Activated T-helper 1 cell treated with Interleukin-2 at 50 U/mL for 16 hours (primary cell): Measurements from ENCODE around the gene ASB18.
"Not testable (repeated sequence)": the region's sequence is repeated elsewhere in the genome, so short reads cannot be mapped to it uniquely, and the experiment has no call there.

Source experiments
- DNase-seq: peaks from one replicate; pipeline ENCODE4 v3.0.0-alpha.2; 2020; ENCODE audit warnings: low read depth

ASB18 gene, protein sequence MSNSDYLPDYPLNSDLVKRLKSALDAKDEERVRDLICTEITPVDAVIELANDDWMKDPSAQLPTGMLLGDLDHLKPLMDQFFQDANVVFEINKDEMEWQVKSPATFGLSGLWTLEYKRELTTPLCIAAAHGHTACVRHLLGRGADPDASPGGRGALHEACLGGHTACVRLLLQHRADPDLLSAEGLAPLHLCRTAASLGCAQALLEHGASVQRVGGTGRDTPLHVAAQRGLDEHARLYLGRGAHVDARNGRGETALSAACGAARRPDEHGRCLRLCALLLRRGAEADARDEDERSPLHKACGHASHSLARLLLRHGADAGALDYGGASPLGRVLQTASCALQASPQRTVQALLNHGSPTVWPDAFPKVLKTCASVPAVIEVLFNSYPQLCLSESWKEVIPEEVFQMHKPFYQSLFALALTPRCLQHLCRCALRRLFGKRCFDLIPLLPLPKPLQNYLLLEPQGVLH

DNA sequence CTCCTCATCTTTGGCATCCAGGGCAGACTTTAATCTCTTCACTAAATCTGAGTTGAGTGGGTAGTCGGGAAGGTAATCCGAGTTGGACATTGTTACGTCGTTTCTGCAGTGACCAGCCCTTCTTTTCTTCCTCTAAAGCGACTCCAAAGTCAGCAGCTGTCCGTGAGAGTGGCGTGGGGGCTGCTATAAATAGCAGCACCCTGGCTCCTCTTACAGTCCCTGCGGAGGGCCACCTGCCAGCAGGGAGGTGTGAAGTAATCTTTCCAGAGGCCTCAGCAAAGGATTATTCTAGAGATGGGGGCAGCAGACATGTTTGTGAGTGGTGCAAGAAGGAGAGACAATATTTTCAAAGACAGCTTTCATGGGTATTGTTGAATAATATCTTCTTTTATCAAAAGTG, at the start of gene ASB18:
ASB18 (minus strand) TSS at position 151 of the 400 bp plus-strand sequence; CDS start at position 90, 61 bp downstream.
- no peak for DNase-seq

DNA sequence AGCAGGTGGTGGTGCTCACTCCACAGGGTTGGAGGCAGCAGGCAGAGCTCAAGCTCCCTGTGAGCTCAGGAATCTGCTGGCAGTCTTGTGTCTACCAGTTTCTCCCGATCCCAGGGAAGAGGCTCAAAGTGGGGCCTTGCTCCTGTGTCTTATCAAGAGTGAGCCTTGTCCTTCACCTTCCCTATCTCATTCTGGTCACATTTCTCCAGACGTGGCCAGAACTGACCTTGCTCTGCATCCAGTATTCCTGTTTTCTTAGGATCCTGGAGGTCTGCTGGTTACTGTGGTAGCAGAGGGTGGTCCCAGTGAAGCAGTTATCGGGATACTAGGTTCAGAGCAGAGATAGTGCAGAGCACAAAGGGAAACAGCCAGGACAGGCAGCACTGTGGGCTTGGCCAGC, 47.1 kb upstream of the ASB18 start:
- DNase-seq, result no peak

DNA sequence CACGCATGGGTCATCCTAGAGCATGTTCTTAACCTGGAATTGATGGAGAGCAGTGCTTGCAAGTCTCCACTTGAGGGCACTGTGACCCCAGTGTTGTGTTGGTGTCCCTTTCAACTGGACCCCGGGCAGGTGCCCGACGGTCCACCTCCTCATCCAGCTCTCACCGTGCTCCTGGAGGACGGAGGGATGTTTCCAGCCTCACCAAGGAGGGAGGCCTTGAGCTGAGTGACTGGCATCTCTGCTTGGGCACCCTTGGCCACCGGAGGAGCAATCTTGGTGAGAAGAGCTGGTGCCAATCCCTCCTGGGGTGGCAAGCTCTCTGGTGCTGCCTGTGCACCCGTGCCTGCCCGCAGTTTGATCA, 45.4 kb upstream of the ASB18 start:
- no peak for DNase-seq

DNA sequence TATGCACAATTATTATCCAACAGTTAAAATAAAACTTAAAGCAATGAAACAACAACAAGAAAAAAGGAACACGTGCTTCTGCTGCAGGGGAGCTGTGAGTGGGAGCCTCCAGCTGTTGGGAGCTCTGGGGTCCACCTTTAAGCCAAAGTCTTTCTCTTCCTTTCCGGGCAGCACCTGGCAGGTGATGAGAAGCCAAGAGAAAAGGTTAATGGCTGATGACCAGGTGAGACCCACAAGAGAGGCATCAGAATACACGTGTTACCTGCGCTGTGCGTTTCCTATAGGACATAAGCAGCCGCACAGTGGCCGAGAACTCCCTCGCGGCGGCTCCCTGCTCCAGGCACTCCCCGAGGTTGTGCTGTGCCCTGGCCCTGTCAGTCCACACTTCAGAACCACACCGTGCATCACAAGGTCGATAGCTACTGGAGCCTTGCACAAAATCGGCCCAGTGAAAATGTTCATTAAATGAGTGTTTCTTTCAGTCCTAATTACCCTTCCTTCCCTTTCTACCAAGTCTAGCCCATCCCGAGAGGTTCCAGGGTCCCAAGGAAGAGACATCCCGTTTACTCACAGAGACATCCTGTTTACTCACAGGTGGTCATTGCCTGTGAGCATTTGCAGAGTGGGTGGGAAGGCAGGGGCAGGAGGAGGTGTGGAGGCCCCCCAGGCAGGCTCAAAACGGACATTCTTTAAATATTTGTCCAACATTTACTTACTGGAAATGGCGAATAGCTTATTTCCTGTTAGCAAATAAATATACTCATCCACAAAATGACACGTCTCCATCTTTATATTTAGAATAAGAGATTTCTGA, 44.9 kb upstream of the ASB18 start:
- DNase-seq, result no peak

DNA sequence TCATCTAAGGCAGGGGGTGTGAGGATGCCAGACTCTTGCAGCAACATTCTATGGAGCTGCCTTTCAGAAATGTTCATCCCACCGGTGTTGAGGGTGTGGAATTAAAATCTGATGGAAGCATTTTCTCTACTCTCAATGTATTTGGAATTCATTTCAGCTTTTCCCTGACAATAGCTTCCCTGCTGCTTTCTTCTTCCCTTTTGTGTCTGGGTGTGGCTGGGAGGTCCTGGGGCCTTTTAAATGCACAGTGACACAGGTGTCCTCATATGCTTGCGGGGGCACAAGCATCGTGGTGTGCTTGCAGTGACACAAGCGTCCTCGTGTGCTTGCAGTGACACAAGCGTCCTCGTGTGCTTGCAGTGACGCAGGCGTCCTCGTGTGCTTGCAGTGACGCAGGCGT, 43.4 kb upstream of the ASB18 start:
- no peak for DNase-seq

DNA sequence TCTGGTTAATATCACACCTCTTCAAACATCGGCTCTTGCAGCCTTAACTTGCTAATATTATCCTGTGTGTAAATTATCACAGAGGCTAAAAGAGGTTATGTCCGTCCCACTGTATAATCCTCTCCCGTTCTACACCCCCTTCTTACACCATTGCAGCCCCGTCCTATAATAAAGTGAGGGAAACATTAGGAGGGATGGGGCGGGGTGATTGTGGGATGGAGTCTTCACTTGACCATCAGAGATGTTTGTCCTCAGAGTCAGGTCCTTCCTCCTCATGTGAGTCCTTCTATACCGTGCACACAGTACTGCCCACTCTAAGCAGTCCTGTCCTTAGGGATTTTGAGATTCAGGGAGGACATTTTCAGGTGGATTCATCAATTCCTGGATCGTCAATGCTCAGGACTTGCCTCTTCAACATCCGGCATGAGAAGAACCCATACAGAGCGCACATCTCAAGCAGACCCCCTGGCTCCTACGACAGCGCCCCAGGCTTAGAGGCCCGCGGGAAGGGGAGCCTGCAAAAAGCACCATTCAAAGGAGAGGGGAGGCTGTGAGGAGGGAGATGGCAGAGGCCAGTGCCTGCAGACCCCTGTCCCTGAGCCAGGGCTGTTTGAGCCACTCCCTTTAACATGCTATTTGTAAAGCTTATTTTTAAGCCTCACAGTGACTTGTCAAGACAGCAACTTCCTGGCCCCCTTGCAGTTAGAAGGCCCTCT, 42.8 kb upstream of the ASB18 start:
- no peak for DNase-seq

DNA sequence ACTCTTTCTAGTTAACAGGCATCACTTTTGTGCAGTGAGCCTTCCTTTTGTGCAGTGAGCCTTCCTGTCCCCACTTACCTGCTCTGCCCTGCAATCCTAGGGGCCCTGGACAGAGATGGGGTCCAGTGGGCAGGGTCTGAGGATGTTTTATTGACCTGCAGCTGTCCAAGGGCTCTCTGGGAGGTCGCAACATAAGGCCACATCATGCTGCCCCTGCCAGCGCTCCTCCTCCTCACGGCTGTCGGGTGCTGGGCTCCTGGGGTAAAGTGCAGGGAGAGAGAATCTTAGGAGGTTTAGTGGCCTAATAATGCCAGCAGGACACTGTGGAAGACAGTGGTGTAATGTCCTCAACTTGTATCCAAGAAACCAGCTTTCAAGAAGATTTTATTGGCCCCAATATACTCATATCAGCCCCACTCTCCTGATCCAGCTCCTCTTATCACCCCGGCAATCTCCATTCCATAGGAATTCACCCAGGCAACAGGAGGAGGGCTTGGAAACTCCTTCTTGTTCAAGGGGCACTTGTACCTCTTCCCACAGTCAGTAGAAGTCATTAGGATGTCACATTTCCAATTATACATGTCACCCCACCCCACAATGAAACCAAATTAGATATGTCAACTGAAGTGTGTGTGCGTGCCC, 41.9 kb upstream of the ASB18 start:
- DNase-seq, result no peak

DNA sequence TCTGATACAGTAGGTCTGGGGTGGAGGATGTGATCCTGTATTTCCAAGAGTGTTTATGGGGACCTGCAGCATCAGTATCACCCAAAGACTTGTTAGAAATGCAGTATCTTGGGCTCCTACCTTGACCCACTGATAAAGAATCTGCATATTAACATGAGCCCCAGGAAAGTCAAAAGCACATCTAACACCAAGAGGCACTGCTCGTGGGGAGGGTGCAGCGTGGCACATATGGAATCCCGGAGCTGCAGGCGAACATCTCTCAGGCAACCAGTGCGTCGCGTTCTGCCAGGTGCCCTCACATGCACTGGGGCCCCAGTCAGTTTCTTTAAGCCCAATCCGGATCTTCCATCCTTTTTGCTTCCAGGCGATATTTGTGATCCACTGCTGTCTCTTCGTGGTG, 41.3 kb upstream of the ASB18 start:
- DNase-seq, result no peak

DNA sequence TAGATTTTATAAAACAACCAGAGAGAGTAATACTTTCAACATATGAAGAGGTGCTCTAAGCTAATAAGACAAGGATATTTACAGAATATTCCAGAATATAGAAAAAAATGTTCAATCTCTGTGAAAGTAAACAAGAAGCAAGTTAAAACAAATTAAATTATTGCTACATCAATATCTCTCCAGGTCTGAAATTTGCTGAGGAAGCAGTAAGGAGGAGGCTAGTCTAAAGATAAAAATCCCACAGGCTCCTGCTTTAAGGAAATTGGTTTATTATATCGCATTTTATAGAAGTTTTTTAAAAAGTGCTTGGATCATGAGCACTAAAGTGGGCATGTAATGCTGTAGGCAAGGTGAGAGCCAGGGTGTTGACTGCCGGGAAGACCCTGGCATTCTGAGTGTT, 39.7 kb upstream of the ASB18 start:
- DNase-seq, result no peak

DNA sequence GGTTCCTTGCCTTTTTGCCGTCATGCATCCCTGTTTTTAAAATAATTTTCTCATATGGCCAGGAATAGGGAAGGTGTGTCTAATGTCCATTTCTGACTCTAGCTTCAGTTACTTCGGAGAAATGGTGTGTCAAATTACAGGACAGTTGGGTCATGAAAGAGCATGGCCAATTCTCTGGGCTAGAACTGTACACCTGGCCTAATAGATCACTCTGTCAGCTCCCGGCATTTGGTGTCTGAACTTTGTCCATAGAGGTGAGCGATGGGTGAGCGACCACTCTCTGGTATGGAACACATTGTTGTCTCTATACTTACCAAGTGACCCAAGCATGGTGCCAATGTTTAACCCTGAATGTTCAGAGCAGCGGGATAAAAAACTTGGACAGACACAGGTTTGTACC, 38.3 kb upstream of the ASB18 start:
- no peak for DNase-seq

DNA sequence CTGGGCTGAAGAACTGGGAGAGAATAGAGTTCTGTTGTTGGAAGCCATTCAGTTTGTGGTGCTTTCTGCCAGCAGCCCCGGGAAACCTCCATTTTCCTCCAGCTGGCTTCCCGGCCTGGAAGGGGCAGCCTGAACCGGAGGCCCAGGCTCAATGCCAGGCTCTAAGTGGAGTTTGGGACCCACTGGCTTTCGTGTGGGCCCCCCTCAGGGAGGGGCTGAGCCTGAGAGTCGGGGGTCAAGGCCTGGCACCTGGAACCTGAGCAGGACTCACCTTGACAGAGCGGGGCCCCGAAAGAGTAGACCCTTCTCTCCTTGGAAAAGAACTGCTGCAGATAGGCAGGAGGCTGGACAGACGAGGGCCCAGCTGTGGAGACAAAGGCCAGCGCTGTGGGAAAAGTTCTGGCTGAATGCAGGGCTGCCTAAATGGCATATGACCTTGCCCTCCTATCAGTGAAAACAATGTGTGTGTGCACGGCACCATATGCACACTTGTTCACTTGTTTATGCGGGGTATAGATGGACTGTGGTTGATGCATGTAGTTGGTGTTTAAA, 34.8 kb upstream of the ASB18 start:
- DNase-seq, result no peak

DNA sequence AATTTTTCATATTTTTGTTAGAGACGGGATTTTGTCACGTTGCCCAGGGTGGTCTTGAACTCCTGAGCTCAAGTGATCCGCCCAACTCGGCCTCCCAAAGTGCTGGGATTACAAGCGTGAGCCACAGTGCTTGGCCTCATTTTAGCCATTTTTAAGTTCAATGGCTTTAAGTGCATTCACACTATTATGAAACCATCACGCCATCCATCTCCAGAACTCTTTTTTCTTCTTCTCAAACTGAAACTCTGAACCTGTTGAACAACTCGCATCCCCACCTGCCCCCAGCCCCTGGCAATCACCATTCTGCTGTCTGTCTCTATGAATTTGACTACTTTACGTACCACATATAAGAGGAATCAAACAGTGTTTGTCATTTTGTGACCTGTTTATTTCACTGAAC, 31.3 kb upstream of the ASB18 start:
- DNase-seq, result no peak

DNA sequence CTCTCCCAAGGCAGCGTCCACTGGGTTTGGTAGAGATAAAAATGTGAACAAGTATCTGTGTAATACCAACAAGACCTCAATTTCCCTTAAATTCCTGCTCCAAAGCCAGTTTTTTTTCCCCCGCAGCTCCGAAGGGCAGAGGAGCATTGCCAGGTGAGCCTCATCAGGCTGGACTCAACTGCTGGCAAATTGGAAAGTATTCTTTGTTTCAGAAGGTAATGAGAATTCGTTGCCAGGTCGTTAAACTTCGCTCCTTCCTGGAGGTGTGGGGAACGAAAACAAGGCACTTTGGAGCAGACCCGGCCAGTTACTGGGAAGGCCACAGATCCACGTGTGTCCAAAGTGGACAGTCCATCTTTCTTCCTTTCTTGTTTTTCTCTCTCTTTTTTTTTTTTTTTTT, 30.4 kb upstream of the ASB18 start:
- DNase-seq, result no peak

DNA sequence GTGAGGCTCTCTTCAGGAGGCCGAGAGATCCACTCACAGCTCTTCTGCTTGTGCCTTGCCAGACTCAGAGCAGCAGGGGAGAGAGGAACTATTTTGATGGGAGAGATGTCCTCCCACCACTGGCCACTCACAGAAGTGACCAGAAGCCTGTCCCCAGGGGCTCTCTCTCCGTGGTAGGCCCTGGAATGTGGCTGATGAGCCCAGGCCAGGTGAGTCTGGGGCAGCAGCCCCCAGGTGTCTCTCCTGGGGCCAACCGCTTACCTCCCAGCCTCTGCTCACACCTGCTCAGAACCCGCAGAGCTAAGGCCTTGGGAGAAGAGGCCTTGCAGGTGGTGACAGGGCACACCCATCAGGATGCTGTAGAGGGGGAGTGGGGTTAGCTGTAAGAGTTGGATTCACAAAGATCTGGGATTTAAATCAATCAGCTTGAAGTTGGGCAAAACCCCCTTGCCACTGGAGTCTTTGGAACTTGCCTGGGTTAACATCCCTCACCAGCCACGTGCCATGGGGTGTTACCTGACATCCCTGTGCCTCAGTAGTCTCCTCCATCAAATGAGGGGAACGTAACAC, 29.1 kb upstream of the ASB18 start:
- no peak for DNase-seq

DNA sequence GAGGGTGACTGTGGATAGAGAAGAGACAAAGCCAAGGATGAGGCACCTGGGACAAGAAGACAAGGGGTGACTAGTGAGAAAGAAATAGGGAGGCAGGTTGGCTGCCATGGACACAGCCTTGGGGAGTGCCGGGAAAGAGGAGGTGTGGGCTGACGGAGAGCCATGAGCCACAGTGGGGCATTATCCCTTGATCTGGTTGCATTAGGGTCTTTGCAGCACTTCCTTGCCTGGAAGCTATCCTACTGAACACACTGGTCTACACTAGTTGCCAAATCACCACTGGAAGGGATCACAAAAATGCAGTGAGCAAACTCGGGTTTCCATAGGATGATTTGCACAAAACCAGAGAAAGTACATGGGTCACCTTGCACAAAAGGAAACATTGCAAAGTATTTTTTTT, 27.7 kb upstream of the ASB18 start:
- DNase-seq, result no peak

DNA sequence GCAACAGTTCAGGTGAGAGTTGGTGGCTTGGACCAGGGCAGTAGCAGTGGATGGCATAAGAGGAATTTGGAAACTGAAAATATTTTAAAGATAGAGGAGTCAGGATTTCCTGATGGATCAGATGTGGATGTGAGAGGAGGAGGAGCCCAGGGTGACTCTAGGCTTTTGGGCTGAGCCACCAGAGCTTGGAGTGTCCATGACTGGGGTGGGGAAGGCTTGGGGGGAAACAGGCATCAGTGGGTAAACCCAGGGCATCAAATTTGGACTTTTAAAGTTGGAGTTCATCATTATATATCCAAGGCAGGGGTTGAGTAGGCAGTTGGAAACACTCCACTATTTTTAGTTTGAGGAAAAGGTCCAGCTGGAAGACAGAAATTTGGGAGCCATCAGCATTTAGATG, 27.3 kb upstream of the ASB18 start:
- DNase-seq, result no peak

DNA sequence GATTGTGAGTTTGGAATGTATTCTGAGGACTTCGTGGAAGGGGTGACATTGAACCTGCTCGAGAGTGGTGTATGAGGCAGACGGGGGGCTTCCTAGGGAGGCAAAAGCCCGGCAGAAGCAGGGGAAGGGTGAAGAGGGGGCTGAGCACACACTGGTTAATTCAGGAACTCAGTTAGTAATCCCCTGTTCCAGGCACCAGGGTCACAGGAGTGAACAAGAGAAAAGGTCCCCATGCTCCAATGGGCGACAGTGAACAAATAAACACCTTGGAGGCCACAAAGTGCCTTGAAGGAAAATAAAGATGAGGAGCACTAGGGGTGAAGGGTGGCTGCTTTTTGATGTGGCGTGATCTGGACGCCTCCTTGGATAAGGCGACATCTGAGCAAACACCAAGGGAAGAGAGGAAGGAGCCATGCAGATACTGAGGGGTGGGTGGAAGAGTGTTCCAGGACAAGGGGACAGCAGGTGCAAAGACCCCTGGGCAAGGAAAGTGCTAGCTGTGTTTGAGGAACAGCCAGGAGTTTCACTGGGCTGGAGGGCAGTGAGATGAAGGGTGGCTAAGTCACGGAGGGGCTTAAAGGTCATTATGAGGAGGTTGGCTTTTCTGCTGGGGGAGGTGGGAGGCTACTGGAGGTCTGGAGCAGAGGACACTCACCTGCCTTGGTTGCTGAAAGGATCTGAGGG, 26.7 kb upstream of the ASB18 start:
- no peak for DNase-seq

DNA sequence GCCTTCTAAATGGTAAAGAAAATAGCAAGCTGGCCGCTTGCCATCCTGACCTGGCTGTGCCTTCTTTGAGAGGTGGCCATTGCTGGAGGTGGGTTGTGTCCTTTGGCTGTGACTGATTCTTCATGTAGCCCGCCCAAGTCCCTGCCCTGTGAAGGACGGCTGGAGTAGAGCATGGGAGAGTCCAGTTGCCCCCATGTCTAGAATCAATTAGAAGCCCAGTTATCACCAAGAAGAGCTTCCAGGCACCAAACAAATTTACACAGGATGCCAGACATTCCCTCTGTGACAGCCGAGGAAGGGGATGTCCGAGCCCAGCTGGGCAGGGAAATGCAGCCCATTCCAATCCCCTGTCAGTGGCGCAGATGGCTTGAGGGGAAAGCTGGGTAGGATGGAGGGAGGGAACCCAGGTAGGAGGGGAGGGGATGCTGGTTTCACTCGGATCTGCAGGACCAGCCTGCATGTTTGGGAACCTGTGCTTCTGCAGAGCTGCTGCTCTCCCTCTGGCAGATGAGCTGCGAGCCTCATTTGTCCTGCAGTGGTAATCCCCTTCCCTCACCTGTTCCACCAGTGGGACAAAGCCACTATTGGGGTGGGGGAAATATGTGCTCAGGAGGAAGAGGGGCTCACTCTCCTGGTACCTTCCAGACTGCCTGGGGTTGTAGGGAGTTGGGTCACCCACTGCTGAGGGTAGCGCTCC, 25.7 kb upstream of the ASB18 start:
- no peak for DNase-seq

DNA sequence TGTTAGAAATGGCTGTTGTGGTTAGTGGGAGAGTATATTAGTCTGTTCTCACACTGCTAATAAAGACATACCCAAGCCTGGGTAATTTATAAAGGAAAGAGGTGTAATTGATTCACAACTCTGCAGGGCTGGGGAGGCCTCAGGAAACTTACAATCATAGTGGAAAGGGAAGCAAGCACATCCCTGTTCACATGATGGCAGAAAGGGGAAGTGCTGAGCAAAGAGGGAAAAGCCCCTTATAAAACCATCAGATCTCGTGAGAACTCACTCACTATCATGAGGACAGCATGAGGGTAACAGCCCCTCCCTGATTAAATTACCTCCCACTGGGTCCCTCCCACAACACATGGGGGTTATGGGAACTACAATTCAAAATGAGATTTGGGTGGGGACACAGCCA, 24.2 kb upstream of the ASB18 start:
- DNase-seq, result not testable (repeated sequence)

DNA sequence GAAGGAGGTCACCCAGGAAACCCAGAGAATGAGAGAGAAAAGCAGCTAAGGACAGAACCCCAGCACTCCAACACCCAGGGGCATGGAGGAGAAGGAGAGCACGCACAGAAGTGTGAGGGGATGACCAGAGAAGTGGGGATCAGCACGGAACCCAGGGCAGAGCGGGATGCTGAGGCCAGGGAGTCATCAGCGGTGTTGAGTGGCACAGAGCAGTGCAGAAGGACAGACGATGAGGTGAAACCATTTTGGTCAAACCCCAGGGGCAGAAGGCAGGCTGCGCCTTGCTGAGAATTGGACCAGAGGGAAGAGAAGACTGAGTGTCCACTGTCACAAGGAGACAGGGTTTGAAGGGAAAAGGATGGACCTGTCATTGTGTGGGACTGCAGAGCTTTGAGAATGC, 23.4 kb upstream of the ASB18 start:
- no peak for DNase-seq
